HG03460 (cell line): ENCODE data around the gene EBLN1.

Source experiments
- ATAC-seq: cut with Tn5 transposase; IDR thresholded peaks from one replicate; pipeline ENCODE4 v1.9.1; 2021; ENCODE audit not compliant: unreplicated experiment

EBLN1 gene

GRCh38 chr10:22217842-22218241 lies at the start of gene EBLN1:
Gene EBLN1 (minus strand): TSS chr10:22218015. CDS start chr10:22209983, 8,032 bp downstream.
- no peak for ATAC-seq

GRCh38 chr10:22265839-22266537 lies 48.2 kb upstream of the EBLN1 start:
- no peak for ATAC-seq

DNA sequence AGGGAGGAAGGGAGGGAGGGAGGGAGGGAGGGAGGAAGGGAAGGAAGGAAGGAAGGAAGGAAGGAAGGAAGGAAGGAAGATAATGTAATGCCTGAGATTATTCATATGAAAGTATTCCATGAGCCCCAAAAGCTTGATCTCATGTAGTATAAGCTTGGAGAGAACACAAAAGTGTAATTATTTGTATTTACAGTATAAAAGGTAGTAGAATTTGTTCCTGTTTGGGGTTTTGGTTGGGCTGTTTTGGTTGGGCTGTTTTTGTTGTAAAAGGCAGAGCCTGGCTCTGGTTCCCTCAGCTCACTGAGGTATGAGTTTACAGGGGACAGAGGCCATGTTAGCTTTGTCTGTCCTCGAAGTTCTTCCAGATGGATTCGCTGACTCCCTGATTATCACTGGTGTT lies 45.3 kb upstream of the EBLN1 start:
- no peak for ATAC-seq

DNA sequence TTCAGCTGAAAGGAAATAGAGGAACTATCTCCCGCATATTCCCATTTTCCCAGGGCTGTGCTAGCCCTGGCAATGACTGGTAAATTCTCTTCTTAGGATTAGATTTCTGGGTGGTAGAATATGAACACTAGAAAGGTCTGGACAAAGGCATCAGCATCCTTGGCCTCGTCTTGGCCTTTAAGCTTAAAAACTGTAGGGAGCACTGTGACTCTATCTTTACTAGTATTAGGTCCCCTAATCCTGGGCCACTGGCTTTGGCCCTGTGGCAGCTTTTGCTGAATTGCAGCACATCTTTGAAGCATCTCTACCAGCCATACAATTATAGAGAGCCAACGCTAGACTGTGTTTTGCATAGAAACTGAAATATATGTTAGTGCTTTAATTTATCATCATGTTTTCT lies 41.5 kb upstream of the EBLN1 start:
- ATAC-seq, result no peak

GRCh38 chr10:22258471-22258870 lies 40.7 kb upstream of the EBLN1 start:
- ATAC-seq, result no peak

DNA sequence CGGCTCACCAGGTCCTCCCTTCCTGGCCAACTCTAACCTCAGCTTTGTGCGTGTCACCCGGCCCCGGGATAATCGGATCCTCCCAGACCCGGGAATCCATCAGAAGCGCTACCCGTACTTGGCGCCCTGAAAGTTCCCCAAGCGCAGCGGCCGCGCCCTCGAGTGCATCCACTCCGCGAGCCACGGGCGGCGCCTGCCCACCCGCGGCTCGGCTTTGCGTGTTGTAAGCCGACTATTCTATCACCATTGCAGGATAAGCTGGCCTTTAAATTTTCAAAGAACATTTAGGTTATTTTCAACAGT lies 35.7 kb upstream of the EBLN1 start:
- ATAC-seq, result no peak

- peak; percentile 42 for ATAC-seq
Measured at GRCh38 chr10:22252801-22253579, 35.2 kb upstream of the EBLN1 start.

- peak; percentile 60 for ATAC-seq
Measured at GRCh38 chr10:22252224-22252800, 34.5 kb upstream of the EBLN1 start.

DNA sequence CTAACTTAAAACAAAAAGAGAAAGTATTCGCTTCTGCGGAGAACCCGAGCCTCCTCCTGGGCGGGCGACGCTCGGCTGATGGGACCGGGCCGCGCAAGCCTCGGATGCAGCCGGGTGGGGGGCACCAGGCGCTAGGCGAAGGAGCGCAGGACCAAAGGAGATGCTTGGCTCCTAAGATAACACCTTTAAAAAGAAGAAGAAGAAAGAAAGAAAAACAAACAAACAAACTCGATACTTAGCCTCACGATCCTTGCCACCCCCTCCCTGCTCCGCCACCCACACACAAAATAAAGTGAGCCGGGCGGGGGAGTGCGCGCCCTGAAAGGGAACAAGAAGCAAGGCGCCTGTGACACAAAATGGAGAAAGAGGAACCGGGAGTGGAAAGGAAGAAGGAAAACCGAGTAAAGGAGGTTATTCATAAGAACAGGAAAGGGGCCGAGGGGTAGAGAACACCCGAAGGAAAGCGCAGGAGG lies 34.0 kb upstream of the EBLN1 start:
- peak; percentile 40 for ATAC-seq

- ATAC-seq, result no peak
Measured at GRCh38 chr10:22250897-22251660, 33.3 kb upstream of the EBLN1 start.

GRCh38 chr10:22247636-22248035 lies 29.8 kb upstream of the EBLN1 start:
- ATAC-seq, result no peak

- no peak for ATAC-seq
Measured at GRCh38 chr10:22246680-22247391, 29.0 kb upstream of the EBLN1 start.

DNA sequence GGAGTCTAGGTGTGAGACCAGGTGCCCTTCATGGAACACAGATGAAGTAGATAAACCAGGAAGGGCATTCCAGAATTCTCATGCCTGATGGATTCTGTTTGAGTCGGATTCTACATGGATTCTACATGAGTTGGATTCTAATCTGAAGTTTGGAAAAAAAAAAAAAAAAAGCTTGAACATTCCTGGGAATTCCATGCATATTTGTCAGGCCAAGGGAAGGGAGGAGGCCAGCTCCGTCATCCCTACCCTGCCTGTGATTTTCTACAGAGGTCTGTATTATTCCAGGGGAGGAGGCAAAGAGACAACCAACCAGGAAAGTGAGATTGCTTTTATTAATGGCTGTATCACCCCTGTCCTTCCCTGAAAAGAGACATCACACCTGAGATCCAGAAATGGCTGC lies 27.8 kb upstream of the EBLN1 start:
- ATAC-seq, result no peak

DNA sequence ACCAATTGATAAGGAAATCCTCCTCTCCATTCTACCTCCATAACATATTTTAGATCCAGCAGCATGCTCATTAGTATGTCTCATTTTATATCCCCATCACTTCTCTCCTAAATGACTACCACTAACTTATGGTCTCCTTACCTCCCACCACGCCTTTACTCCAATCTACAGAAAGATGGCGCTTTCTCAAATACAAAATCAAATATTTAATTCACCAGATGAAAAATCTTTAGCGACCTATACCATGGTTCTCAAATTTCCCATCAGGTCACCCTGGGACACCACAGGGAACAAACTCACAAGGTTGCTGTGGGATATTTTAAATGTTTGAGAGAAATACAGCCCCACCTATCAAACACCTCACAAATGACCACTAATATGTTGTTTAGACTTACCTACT lies 27.0 kb upstream of the EBLN1 start:
- no peak for ATAC-seq

DNA sequence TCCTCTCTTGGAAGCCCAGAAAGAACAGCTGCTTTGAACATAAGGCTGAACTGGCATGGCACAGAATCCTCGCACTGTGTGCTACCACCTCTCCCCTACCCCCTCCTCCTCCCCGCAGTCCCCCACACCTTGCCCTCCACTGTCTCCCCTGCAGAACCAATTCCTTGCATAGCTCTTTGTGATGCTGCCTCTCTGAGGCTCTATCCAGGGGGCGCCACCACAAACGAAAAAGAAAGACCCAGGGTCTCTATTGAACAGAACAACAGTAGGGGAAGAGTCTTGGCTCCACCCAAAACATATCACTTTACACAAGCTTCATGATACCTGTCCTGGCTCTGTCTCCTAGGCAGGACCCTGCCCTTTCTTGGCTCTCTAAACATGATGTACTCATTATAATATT lies 26.2 kb upstream of the EBLN1 start:
- ATAC-seq, result no peak

- ATAC-seq, result no peak
Measured at GRCh38 chr10:22243321-22243720, 25.5 kb upstream of the EBLN1 start.

DNA sequence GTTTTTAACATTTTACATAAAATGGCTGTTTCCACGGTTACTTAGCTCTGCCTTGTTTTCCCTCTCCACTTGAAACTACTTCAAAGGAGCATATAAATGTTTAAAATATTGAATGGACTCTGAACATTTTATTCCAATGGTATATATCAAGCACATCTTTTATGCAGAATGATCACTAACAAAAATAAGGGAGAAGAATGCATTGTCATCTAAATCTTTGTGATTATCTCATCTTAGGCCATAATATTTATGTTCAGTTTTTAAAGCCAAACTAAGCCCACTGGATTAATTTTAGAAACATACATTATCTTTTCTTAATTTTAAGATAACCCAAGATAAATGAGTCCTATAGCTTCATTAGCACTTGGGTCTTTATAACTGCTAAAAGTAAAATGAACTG lies 13.4 kb upstream of the EBLN1 start:
- ATAC-seq, result no peak

DNA sequence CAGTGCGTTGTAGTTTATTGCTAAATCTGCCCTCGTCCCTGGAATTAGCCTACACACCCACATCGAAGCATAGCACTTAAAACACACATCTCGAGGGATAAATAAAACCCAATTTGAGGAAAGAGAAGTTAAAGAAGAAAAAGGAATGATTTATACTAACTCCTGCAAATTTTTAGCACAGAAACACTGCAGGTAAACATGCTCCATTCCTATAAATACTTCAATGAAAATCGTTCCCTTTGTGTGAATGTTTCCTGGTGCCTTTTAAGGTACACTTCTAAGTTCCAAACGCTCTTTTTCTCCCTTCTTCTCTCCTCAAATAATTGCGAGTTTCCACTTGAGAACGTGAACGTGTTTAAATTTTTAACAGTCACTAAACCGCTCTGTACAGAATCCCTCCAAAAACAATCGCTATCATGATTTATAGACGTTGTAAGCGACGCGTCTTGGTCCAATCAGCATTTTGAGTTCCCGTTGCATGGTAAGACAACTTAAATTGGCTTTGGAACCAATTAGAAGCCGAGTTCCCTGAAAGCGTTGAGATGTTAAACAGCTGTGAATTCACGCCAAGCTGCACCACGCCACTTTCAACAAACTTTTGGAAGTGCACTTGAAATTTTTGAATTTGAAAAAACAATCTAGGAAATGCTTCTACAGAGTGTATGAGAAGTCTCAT lies 12.5 kb upstream of the EBLN1 start:
- ATAC-seq, result peak; percentile 31

DNA sequence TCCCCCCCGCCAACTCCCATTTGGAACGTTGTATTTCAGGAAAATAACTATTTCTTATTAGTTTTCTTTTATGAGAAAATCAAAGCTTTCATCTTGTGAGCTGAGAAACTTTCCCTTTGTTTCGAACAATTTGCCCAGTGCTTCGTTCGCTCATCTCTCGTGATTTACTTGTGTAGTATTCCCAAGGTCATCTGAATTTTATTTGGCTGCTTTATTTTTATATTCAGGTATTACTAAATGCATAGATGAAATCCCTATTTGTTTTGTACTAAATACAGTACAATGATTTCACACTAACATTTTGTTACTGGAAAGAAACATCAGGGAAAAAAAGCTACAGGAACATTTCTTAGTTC lies 12.0 kb upstream of the EBLN1 start:
- no peak for ATAC-seq
